ENCODE results near the gene CLCC1.
A peak's percentile ranks its signal among the peaks of the same experiment; 100 is the strongest.
"Not testable (repeated sequence)": the region's sequence is repeated elsewhere in the genome, so short reads cannot be mapped to it uniquely, and the experiment has no call there.

Gene CLCC1, protein sequence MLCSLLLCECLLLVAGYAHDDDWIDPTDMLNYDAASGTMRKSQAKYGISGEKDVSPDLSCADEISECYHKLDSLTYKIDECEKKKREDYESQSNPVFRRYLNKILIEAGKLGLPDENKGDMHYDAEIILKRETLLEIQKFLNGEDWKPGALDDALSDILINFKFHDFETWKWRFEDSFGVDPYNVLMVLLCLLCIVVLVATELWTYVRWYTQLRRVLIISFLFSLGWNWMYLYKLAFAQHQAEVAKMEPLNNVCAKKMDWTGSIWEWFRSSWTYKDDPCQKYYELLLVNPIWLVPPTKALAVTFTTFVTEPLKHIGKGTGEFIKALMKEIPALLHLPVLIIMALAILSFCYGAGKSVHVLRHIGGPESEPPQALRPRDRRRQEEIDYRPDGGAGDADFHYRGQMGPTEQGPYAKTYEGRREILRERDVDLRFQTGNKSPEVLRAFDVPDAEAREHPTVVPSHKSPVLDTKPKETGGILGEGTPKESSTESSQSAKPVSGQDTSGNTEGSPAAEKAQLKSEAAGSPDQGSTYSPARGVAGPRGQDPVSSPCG

DNA sequence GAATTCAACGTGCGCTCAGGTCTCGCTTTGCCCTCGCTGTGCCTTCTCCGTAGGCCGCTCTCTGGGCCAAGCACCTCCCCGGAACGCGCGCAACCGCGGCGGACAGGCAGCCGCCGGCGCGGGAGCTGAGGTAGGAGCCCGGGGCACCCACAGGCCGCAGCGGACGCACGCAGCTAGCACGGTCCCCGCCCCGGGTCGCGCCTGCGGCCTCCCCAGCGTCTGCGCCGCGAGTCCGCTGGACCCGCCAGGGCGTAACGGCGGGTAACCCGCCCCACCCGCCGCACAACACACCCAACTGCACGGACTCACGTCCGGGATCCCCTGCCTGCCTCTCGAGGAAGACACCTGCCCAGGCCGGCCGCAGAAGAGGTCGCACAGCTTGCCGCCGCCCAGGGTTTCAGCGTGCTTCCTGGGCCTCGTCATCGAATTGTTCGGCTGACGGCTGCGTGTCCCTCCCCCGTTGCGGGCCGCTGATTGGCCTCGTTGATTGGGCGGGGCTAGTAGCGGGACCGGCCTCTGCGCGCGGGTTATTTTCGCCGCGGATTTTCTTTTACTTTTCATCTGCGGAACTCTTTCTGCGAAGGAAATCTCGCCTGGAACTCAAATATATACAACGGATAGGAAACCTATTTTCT is at the start of gene CLCC1:
TSS of gene CLCC1 (minus strand) at position 433 of the 635 bp plus-strand sequence. CDS start 13,047 bp downstream, outside the sequence.
- peak; percentile 84 for DNase-seq

DNA sequence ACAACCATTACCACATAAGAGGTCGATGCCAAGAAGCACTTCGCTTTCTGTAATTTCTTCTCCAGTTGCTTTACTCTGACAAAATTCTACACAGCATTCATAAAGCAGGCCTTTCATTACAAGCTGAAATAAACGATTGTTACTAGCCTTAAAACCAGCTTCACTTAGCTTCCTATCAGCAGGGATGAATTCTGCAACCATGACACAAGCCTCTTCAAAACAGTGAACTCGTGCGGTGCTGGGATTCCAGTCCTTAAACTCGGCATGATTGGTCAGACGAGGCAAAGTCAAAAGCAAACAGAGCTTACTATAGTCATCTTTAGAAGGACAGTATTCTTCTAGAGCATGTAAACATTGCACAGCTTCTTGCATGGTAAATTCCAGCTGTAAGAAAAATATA is 48.1 kb upstream of the CLCC1 start:
- no peak for DNase-seq

DNA sequence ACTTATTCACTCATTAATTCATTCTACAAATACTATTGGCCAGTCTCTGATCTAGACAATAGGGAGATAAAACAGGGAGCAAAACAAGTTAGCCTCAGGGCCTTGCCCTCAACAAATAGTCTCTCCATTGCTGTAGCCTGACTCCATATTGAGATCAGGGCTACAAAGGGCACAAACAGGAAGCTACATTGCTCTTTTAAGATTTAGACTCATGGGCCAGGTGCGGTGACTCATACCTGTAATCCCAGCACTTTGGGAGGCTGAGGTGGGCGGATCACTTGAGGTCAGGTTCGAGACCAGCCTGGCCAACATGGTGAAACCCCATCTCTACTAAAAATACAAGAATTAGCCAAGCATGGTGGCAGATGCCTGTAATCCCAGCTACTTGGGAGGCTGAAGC is 33.3 kb upstream of the CLCC1 start:
- not testable (repeated sequence) for DNase-seq

DNA sequence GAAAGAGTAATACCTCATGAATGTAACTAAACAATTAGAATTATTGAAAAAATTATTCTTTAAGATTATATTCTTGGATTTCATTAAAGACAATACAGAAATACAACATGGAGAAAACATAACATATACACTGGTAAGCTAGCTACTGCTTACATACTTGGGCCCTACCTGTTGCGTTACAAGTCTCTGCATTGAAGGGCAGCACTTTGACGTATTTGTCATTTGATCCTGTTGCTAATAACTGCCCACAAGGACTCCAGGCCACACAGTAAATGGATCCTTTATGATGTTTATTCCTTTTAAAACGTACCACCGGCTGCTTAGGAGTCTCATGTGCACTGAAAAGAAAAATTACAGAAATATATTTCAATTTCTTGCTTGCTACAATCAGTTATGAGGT is 19.8 kb upstream of the CLCC1 start:
- no peak for DNase-seq

DNA sequence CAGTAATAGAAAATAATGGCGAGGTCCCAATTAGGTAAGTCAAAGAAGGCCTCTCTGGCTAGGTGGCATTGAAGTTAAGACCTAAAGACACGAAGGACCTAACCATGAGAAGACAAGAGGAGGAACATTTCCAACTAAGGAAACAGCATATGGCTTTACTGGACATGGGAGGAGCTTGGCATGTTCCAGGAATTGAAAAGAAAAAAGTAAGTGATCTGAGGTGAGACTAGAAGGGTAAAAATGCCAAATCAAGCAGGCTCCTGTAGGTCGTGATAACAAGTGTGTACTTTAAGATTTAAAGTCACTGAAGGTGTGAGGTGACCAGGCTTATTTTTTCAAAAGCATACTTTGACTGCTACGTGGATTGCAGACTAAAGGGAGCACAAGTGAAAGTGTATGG is 13.4 kb upstream of the CLCC1 start:
- DNase-seq, result no peak

DNA sequence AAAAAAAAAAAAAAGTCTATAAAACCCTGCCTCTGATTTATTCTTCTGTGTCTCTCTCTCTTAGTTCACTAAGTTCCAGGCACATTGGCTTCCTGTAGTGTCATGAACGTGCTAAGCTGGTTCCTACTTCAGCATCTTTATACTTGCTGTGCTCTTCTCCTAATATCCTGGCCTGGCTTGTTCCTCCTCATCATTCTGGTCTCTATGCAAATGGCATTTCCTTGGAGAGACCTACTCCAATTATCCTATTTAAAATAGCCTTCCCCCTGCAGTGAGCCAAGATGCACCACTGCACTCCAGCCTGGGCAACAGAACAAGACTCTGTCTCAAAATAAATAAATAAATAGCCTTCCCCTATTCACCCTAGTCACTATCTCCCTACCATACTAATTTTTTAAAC is 9.7 kb upstream of the CLCC1 start:
- no peak for DNase-seq

DNA sequence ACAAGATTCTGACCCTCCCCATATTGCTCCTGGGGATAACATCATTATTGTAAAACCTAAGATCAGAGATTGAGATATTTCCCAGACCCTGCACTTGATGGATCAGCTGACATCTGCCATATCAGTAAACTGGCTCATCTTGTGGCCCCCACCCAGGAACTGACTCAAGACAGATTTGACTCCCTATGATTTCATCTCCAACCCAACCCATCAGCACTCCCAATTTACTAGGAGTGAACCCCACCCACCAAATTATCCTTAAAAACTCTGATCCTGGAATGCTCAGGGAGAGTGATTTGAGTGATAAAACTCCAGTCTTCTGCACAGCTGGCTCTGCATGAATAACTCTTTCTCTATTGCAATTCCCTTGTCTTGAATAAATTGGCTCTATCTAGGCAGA is 6.1 kb upstream of the CLCC1 start:
- no peak for DNase-seq

DNA sequence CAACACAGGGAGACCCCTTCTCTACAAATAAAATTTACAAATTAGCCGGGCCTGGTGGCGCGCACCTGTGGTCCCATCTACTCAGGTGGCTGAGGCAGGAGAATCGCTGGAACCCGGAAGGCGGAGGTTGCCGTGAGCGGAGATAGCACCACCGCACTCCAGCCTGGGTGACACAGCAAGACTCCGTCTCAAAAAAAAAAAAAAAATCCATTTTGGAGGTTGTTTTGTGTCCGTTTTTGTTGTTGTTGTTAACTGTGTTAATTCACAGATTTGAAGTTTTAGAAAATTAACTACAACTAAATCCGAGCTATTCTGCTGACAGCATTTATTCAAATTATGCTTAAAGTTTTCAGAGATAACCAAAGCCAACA is 618 bp downstream of the CLCC1 start:
- no peak for DNase-seq

DNA sequence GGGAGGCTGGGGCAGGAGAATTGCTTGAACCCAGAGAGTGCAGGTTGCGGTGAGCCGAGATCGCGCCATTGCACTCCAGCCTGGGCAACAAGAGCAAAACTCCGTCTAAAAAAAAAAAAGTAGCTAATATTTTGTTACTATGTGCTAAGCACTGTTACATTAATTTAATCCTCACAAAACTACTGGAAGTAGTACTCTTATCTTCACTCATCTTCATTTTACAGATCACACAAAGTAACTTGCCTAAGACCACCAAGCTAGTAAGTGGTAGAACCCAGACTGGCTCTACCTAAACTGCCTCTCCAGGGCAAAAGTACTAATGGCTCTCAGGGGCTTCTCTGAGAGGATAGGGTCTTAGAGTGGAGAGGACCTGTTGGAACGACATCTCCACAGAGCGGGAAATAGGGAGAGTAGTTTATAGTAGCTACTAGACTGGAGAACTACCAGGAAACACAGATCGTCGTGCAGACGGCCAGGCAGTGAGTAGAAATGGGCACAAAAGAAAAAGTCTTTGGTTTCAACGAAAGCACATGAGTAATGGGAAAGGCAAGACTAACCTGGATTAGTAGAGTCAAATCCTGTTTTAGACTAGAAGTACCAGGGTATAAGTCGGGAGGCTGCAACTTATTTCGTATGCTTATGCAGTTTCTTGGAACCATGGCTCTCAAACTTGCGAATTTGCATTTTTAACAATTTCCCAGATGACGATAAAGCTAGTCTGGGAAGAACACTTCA is 1.4 kb downstream of the CLCC1 start:
- DNase-seq, result no peak

DNA sequence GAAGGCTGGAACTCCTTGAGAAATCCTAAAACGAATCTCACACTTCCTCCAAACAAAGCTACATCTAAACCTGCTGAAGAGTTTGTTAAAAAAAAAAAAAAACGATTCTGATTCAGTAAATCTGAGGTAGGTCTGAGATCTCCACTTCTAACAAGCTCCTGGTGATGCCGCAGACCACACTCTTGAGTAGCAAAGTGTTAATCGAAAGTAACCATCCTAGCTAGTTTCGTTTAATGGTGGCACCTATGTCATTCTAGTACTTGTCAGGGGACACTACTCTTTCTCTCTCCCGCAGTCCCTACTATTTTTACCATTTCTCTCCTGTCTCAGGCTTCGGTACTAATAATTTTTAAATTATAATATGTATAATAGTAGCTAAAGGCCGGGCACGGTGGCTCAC is 2.1 kb downstream of the CLCC1 start:
- DNase-seq, result no peak

DNA sequence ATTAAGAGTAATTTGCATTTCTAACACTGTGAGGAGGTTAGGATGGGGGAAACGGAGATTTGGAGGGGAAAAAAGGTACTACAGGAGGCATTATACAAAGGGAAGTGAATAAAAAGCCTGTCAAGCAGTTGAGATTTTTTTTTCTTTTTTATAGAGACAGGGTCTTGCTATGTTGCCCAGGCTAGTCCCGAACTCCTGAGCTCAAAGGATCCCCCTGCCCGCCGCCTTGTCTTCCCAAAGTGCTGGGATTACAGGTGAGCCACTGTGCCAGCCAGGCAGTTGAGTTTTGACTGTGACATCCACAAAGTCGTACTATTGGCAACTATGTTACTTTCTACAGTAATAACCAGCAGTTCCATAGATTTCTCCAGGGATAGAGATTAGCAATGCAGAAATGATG is 2.6 kb downstream of the CLCC1 start:
- DNase-seq, result no peak

DNA sequence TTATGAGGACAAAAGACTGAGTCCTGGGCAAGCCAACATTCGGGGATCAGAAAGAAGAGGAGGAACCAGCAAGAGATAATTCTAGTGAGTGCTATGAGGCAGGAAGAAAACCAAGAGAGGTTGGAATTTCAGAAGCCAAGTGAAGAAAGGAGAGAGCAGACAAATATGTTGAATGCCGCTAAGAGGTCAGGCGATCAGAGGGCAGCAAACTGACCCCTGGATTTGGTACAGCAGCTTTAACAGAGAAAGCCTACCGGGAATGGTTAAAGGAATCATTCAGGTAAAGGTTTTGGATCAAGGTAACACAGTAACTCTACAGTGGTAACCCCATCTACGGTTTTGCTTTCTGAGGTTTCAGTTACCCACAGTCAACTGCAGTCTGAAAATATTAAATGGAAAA is 5.4 kb downstream of the CLCC1 start:
- DNase-seq, result no peak

DNA sequence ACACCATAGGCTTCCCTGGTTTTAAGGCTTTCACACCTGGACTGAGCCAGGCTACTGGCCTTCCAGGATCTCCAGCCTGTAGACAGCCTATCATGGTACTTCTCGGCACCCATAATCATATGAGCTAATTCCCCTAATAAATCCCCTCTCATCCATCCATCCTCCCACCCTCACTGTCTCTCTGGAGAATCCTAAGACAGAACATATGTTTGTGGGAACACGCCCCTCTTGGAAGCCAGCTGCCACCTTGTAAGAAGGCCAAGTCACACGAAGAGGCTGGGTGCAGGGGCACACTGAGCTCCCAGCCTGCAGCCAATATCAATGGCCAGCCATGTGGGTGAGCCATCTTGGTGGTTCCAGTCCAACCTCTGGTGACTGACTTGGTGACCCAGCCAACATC is 7.4 kb downstream of the CLCC1 start:
- no peak for DNase-seq

DNA sequence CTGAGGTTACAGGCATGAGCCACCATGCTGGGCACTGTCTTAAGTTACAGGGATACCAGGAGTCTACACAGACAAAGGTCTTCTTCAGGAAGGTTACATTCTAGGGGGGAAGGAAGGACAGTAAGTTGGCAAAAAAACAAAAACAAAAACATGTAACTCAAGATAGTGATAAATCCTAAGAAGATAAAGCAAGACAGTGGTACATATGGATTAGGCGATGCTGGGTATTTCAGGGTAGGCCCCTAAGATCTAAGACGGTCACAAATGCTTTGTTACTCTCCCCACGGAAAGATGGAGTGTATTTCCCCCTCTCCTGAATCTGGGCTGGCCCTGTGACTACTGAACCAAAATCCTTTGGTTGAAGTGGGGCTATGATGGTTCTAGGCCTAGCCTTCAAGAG is 8.2 kb downstream of the CLCC1 start:
- no peak for DNase-seq

DNA sequence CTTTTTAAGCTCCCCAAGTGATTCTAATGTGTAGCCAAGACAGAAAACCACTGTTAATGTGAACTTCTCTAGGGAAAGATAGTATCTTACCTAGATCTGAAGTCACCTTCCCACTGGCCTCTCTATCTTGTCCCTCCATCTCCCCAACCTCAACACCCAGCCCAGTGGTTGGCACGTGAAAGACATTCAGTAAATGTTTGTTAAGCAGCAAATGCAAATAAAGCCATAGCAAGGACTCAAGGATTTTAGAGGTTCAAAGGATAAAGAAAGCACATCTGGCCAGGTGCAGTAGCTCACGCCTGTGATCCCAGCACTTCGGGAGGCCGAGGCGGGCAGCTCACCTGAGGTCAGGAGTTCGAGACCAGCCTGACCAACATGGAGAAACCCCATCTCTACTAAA is 9.8 kb downstream of the CLCC1 start:
- no peak for DNase-seq

DNA sequence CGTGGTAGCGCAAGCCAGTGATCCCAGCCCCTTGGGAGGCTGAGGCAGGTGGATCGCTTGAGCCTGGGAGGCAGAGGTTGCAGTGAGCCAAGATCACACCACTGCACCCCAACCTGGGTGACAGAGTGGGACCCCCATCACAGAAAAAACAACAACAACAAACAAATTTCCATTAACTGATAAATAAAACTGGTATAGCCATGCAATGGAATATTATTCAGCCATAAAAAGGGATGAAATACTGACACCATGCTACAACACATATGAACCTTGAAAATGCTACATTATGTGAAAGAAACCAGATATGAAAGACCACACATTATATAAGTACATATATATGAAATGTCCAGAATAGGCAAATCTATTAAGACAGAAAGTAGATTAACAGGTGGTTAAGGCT is 12.0 kb downstream of the CLCC1 start:
- no peak for DNase-seq

DNA sequence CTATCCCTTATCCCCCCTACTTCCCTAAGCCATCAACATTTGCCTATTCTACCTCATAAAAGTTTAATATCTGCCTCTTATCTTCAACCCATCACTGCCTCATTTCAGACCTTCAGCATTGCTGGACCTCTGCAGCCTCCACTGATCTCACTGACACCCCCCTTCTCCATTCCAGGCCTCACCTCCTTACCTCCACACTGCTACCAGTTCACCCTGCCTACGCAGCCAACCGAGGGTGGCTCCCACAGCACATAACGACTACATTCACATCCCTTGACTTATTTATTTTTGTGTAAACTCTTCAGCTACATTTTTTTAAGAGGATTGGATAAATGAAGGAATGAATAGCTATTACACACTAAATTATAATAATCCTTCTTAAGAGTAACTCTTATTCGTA is 14.2 kb downstream of the CLCC1 start:
- DNase-seq, result no peak

DNA sequence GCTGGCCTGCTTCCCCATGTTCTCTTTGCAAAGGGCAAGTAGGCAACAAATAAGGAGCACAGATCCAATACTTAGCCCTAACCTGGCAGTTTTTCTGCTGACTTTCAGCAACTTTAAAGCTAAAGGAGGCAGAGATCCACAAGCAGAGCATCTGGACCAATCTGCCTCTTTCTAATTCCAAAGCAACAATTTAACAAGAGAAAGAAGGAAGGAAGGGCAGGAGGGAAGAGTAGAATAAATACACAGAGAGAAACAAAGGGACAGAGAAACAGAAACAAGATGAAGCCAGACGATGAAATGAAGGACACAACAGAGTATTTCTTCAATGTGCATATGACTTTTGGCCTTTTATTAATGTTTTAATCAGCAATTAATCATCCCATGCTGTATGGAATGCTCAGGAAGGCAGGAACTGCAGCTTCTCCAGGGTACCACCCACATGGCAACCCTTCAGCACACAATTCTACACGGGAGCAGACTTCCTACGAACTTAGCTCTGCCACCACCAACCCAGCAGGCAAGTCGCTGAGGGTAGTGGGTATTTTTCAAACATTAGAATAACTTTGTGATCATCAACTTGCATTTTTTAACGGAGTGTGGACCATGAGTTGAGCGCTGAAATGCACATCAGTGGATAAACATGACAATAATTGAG is 15.3 kb downstream of the CLCC1 start:
- DNase-seq, result no peak

DNA sequence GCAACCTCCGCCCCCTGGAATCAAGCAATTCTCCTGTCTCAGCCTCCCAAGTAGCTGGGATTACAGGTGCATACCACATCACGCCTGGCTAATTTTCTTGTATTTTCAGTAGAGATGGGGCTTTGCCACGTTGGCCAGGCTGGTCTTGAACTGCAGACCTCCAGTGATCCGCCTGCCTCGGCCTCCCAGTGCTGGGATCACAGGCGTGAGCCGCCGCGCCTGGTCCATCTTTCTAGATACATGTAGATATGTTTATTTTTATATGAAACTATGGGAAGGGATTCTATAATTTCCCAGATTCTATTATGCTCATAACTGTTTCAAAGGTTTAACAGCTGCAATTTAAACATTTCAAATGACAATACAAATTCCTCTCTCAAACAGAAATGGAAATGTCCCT is 27.1 kb downstream of the CLCC1 start:
- DNase-seq, result no peak

DNA sequence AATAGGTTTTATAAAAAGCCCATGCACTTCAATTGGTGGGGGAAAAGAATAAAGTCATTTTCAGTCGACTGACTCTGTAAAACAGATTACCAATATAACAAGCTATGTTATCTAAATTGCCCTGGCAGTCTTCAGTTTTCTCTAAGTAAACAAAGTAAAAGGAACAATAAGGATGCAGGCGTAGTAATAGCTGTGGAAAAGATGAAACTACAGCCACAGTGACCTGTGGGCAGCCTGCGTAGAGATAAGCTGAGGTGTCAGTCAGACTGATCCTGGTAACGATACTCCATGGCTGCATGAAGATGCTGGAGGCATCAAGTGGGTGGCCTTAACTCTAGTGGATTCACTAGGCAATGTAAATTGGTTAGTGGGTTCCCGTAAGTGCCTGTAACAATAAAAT is 29.3 kb downstream of the CLCC1 start:
- no peak for DNase-seq

DNA sequence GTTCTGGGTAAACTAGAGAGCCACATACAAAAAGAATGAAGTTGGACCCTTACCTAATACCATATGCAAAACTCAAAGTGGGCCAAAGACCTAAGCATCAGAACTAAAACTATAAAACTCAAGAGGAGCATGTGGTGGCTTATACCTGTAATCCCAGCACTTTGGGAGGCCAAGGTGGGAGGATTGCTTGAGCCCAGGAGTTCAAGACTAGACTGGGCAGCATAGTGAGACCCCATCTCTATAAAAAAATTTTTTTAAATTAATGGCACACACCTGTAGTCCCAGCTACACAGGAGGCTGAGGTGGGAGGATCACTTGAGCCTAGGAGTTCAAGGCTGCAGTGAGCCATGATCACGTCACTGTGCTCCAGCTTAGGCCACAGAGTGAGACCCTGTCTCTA is 35.7 kb downstream of the CLCC1 start:
- DNase-seq, result not testable (repeated sequence)

DNA sequence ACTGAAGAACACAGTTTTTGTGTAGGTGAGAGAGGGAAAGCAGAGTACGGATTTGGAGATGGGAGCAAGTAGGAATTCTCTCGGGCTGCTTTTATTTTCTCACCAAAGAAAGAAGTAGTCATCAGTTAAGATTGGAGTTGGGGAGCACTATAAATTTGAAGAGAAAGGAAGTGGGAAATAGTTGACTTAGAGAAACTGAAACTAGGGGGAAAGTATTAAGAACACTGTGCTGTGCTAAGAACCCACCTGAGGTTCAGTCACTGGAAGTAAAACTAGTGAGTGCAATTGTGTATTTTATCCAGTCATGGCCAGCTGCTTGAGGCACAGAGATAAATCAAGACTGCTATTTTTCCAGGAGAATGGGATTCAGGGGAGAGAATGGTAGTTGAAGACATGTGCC is 37.4 kb downstream of the CLCC1 start:
- DNase-seq, result no peak

DNA sequence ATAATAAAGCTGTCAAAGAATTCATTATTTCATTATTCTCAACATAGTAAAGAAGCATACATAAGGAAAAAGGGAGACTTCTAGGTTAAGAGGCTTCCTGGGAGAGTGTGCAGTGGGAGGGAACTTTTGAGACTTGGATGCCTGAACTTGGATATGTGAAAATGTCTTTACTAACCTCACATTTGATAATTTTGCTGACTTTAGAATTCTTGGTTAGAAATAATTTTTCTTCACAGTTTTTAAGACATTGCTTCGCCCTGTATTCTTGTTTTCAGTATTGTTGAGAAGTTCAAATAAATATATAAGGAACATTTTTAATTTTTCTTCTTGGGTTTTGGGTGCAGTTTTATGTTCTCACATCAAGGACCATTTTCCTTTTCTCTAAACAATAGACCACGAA is 46.5 kb downstream of the CLCC1 start:
- DNase-seq, result no peak
